Activated effector memory CD4-positive, alpha-beta T cell treated with anti-CD3 and anti-CD28 coated beads, Interleukin-2, amount 50 U/mL, for 16 hours (primary cell): ENCODE results near the gene CPSF6.
"Not testable (repeated sequence)": the region's sequence is repeated elsewhere in the genome, so short reads cannot be mapped to it uniquely, and the experiment has no call there.

Experiments used
- DNase-seq: peaks from one replicate; pipeline ENCODE4 v3.0.0-alpha.2; 2020

CPSF6 gene

GRCh38 chr12:69262264-69262974 lies 23.1 kb downstream of the CPSF6 start:
- DNase-seq, result no peak

GRCh38 chr12:69265205-69265604 lies 25.8 kb downstream of the CPSF6 start:
- no peak for DNase-seq

- DNase-seq, result not testable (repeated sequence)
These were observed 26.3 kb downstream of the CPSF6 start for GRCh38 chr12:69265633-69266032.

GRCh38 chr12:69266036-69266635 lies 26.8 kb downstream of the CPSF6 start:
- no peak for DNase-seq

GRCh38 chr12:69269736-69270135 lies 30.4 kb downstream of the CPSF6 start:
- no peak for DNase-seq

- DNase-seq, result no peak
These were observed 33.1 kb downstream of the CPSF6 start for GRCh38 chr12:69272511-69272910.

GRCh38 chr12:69274861-69275260 lies 35.5 kb downstream of the CPSF6 start:
- DNase-seq, result no peak

GRCh38 chr12:69275471-69275891 lies 36.1 kb downstream of the CPSF6 start:
- DNase-seq, result no peak

- no peak for DNase-seq
These were observed 39.7 kb downstream of the CPSF6 start for GRCh38 chr12:69278814-69279782.

- DNase-seq, result peak; percentile 72
These were observed 44.8 kb downstream of the CPSF6 start for GRCh38 chr12:69284131-69284530.

- DNase-seq, result no peak
These were observed 48.2 kb downstream of the CPSF6 start for GRCh38 chr12:69287556-69287955.

- DNase-seq, result peak; percentile 89
These were observed 51.3 kb downstream of the CPSF6 start for GRCh38 chr12:69290545-69291277.

GRCh38 chr12:69291278-69291593 lies 51.9 kb downstream of the CPSF6 start:
- DNase-seq, result no peak

GRCh38 chr12:69298133-69298532 lies 58.8 kb downstream of the CPSF6 start:
- no peak for DNase-seq

- no peak for DNase-seq
These were observed 59.6 kb downstream of the CPSF6 start for GRCh38 chr12:69298947-69299346.

GRCh38 chr12:69304284-69304683 lies 64.9 kb downstream of the CPSF6 start:
- no peak for DNase-seq

GRCh38 chr12:69309461-69309860 lies 70.1 kb downstream of the CPSF6 start:
- DNase-seq, result no peak

- no peak for DNase-seq
These were observed 73.8 kb downstream of the CPSF6 start for GRCh38 chr12:69313209-69313608.

GRCh38 chr12:69316784-69317183 lies 77.4 kb downstream of the CPSF6 start:
- DNase-seq, result not testable (repeated sequence)

- DNase-seq, result not testable (repeated sequence)
These were observed 77.9 kb downstream of the CPSF6 start for GRCh38 chr12:69317233-69317632.

GRCh38 chr12:69318225-69318624 lies 78.9 kb downstream of the CPSF6 start:
- DNase-seq, result no peak

- no peak for DNase-seq
These were observed 82.0 kb downstream of the CPSF6 start for GRCh38 chr12:69321351-69321750.
